ENCODE data around the gene GNAI3. TPM values are rescaled to one million over a fixed set of nuclear protein-coding genes. Genes with fewer than 3 reads are reported as not detected.

The GNAI3 gene
- total and polyA plus RNA-seq, 10 of the 15 experiments (the other 5 are each of a cell fraction or from before 2014, with no cell fraction given): 5.9 to 13.8 (median 8.0) TPM

DNA sequence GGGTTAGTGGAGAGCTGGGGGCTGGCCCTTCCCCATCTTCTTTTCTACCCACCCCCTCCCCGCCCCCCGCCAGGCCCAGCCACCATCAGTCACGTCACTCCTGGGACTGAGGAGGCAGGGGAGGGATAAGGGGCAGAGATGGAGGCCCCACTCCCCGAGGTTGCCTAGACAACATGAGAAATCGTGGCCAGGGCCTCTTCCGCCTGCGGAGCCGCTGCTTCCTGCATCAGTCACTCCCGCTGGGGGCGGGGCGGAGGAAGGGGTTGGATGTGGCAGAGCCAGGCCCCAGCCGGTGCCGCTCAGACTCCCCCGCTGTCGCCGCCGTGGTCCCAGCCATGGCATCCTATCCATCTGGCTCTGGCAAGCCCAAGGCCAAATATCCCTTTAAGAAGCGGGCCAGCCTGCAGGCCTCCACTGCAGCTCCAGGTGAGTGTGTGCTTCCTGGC, 72.4 kb downstream of the GNAI3 start (continued):
- TF ChIP-seq, protein P1, sequence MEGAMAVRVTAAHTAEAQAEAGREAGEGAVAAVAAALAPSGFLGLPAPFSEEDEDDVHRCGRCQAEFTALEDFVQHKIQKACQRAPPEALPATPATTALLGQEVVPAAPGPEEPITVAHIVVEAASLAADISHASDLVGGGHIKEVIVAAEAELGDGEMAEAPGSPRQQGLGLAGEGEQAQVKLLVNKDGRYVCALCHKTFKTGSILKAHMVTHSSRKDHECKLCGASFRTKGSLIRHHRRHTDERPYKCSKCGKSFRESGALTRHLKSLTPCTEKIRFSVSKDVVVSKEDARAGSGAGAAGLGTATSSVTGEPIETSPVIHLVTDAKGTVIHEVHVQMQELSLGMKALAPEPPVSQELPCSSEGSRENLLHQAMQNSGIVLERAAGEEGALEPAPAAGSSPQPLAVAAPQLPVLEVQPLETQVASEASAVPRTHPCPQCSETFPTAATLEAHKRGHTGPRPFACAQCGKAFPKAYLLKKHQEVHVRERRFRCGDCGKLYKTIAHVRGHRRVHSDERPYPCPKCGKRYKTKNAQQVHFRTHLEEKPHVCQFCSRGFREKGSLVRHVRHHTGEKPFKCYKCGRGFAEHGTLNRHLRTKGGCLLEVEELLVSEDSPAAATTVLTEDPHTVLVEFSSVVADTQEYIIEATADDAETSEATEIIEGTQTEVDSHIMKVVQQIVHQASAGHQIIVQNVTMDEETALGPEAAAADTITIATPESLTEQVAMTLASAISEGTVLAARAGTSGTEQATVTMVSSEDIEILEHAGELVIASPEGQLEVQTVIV (IDR thresholded peaks at IDR 0.05; ENCODE audit: borderline replicate concordance, partially characterized antibody): peak; percentile 41
- TF ChIP-seq YY1 (IDR thresholded peaks at IDR 0.05; ENCODE audit: low read depth, low read length): peak; percentile 50
- TF ChIP-seq, protein P2, sequence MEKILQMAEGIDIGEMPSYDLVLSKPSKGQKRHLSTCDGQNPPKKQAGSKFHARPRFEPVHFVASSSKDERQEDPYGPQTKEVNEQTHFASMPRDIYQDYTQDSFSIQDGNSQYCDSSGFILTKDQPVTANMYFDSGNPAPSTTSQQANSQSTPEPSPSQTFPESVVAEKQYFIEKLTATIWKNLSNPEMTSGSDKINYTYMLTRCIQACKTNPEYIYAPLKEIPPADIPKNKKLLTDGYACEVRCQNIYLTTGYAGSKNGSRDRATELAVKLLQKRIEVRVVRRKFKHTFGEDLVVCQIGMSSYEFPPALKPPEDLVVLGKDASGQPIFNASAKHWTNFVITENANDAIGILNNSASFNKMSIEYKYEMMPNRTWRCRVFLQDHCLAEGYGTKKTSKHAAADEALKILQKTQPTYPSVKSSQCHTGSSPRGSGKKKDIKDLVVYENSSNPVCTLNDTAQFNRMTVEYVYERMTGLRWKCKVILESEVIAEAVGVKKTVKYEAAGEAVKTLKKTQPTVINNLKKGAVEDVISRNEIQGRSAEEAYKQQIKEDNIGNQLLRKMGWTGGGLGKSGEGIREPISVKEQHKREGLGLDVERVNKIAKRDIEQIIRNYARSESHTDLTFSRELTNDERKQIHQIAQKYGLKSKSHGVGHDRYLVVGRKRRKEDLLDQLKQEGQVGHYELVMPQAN (conservative IDR thresholded peaks at IDR 0.05): 0 out of 2 replicates have a peak, but pooled peaks have one; percentile 39
- TF ChIP-seq ZNF207 (IDR thresholded peaks at IDR 0.05; ENCODE audit: borderline replicate concordance): no peak
- TF ChIP-seq, protein P3, sequence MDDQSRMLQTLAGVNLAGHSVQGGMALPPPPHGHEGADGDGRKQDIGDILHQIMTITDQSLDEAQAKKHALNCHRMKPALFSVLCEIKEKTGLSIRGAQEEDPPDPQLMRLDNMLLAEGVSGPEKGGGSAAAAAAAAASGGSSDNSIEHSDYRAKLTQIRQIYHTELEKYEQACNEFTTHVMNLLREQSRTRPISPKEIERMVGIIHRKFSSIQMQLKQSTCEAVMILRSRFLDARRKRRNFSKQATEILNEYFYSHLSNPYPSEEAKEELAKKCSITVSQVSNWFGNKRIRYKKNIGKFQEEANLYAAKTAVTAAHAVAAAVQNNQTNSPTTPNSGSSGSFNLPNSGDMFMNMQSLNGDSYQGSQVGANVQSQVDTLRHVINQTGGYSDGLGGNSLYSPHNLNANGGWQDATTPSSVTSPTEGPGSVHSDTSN (IDR thresholded peaks at IDR 0.05; ENCODE audit: insufficient replicate concordance, low read depth, low read length): peak; percentile 31
- no peak for TF ChIP-seq MYB (IDR thresholded peaks at IDR 0.05; ENCODE audit: borderline replicate concordance, low read depth, low read length)
- peak; percentile 24; the same call in 1 of the 2 replicates for TF ChIP-seq ATF7 (IDR thresholded peaks at IDR 0.05; ENCODE audit: low read depth)
- TF ChIP-seq GATAD2B (conservative IDR thresholded peaks at IDR 0.05; ENCODE audit: low read depth): peak; percentile 41
- no peak for TF ChIP-seq MTA3 (IDR thresholded peaks at IDR 0.05; ENCODE audit: borderline replicate concordance, low read length)
- TF ChIP-seq, protein P4, sequence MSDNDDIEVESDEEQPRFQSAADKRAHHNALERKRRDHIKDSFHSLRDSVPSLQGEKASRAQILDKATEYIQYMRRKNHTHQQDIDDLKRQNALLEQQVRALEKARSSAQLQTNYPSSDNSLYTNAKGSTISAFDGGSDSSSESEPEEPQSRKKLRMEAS (IDR thresholded peaks at IDR 0.05; ENCODE audit: low read depth, low read length): peak; percentile 71
- TF ChIP-seq, protein P5, sequence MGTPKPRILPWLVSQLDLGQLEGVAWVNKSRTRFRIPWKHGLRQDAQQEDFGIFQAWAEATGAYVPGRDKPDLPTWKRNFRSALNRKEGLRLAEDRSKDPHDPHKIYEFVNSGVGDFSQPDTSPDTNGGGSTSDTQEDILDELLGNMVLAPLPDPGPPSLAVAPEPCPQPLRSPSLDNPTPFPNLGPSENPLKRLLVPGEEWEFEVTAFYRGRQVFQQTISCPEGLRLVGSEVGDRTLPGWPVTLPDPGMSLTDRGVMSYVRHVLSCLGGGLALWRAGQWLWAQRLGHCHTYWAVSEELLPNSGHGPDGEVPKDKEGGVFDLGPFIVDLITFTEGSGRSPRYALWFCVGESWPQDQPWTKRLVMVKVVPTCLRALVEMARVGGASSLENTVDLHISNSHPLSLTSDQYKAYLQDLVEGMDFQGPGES (IDR thresholded peaks at IDR 0.05): no peak
- TF ChIP-seq, protein P6, sequence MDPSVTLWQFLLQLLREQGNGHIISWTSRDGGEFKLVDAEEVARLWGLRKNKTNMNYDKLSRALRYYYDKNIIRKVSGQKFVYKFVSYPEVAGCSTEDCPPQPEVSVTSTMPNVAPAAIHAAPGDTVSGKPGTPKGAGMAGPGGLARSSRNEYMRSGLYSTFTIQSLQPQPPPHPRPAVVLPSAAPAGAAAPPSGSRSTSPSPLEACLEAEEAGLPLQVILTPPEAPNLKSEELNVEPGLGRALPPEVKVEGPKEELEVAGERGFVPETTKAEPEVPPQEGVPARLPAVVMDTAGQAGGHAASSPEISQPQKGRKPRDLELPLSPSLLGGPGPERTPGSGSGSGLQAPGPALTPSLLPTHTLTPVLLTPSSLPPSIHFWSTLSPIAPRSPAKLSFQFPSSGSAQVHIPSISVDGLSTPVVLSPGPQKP (IDR thresholded peaks at IDR 0.05; ENCODE audit: low read depth, low read length): peak; percentile 55; the same call in 1 of the 2 replicates
- TF ChIP-seq, protein P7, sequence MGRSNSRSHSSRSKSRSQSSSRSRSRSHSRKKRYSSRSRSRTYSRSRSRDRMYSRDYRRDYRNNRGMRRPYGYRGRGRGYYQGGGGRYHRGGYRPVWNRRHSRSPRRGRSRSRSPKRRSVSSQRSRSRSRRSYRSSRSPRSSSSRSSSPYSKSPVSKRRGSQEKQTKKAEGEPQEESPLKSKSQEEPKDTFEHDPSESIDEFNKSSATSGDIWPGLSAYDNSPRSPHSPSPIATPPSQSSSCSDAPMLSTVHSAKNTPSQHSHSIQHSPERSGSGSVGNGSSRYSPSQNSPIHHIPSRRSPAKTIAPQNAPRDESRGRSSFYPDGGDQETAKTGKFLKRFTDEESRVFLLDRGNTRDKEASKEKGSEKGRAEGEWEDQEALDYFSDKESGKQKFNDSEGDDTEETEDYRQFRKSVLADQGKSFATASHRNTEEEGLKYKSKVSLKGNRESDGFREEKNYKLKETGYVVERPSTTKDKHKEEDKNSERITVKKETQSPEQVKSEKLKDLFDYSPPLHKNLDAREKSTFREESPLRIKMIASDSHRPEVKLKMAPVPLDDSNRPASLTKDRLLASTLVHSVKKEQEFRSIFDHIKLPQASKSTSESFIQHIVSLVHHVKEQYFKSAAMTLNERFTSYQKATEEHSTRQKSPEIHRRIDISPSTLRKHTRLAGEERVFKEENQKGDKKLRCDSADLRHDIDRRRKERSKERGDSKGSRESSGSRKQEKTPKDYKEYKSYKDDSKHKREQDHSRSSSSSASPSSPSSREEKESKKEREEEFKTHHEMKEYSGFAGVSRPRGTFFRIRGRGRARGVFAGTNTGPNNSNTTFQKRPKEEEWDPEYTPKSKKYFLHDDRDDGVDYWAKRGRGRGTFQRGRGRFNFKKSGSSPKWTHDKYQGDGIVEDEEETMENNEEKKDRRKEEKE (IDR thresholded peaks at IDR 0.05): no peak
- TF ChIP-seq POU2F2 (IDR thresholded peaks at IDR 0.05; ENCODE audit: borderline replicate concordance, low read depth, low read length): peak; percentile 15; the same call in 1 of the 3 replicates
- no peak; the same call in 1 of the 2 replicates for TF ChIP-seq CREB1 (IDR thresholded peaks at IDR 0.05; ENCODE audit: low read depth)
- no peak for TF ChIP-seq MEF2B (IDR thresholded peaks at IDR 0.05; ENCODE audit: partially characterized antibody, poor library complexity, severe bottlenecking)
- TF ChIP-seq, protein P8, sequence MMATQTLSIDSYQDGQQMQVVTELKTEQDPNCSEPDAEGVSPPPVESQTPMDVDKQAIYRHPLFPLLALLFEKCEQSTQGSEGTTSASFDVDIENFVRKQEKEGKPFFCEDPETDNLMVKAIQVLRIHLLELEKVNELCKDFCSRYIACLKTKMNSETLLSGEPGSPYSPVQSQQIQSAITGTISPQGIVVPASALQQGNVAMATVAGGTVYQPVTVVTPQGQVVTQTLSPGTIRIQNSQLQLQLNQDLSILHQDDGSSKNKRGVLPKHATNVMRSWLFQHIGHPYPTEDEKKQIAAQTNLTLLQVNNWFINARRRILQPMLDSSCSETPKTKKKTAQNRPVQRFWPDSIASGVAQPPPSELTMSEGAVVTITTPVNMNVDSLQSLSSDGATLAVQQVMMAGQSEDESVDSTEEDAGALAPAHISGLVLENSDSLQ (IDR thresholded peaks at IDR 0.05): peak; percentile 84
